SU-DHL-6 (cell line): ENCODE results near the gene ZRANB2.

Experiments
- H2AFZ ChIP-seq: fragments of 200-600 bp; sonication (generic); 2 replicates; pipeline ENCODE4 v1.6.1; 2014; ENCODE audit warnings: low read depth, mild to moderate bottlenecking, moderate library complexity, mixed read lengths, antibody characterized with exemption, low read length; ENCODE audit not compliant: severe bottlenecking
- H3F3A ChIP-seq: fragments of 200-600 bp; shearing (Covaris generic); 2 replicates; pipeline ENCODE4 v1.6.0; 2016; ENCODE audit warnings: antibody characterized with exemption, mild to moderate bottlenecking; ENCODE audit not compliant: insufficient read depth
- H3K27ac ChIP-seq: fragments of 200-600 bp; sonication (generic); 2 replicates; pipeline ENCODE4 v1.5.1; 2016; ENCODE audit warnings: low read depth, mild to moderate bottlenecking, low read length, moderate library complexity, mixed read lengths
- H3K27me3 ChIP-seq: fragments of 200-600 bp; sonication (generic), shearing (Covaris generic); 2 replicates; pipeline ENCODE4 v1.6.0; 2014; ENCODE audit warnings: mild to moderate bottlenecking, low read length
- H3K36me3 ChIP-seq: fragments of 200-600 bp; sonication (generic); 2 replicates; pipeline ENCODE4 v1.6.1; 2014; ENCODE audit warnings: mild to moderate bottlenecking, low read length, mixed read lengths
- H3K4me2 ChIP-seq: fragments of 300-600, 200-600 bp; shearing (Covaris generic), sonication (generic); 2 replicates; pipeline ENCODE4 v1.6.0; 2014; ENCODE audit warnings: low read length, low read depth, mild to moderate bottlenecking; ENCODE audit not compliant: poor library complexity, severe bottlenecking
- H3K4me3 ChIP-seq: fragments of 200-600 bp; sonication (generic); 2 replicates; pipeline ENCODE4 v1.5.1; 2014; ENCODE audit warnings: antibody characterized with exemption, low read length, mild to moderate bottlenecking, mixed read lengths; ENCODE audit not compliant: insufficient read depth, poor library complexity, severe bottlenecking
- H3K79me2 ChIP-seq: fragments of 200-600 bp; sonication (generic); 2 replicates; pipeline ENCODE4 v1.6.1; 2014; ENCODE audit warnings: mild to moderate bottlenecking, low read length, moderate library complexity; ENCODE audit not compliant: insufficient read depth
- H3K9ac ChIP-seq: fragments of 200-600 bp; sonication (generic); 2 replicates; pipeline ENCODE4 v1.7.0; 2014; ENCODE audit warnings: mild to moderate bottlenecking, low read length
- H3K9me2 ChIP-seq: fragments of 200-600 bp; sonication (generic); replicated peaks from 2 replicates; pipeline ENCODE4 v1.6.1; 2014; ENCODE audit warnings: low read length; ENCODE audit not compliant: insufficient read depth
- H3K9me3 ChIP-seq: fragments of 200-600 bp; sonication (generic); 2 replicates; pipeline ENCODE4 v1.6.1; 2014; ENCODE audit warnings: low read length, mixed read lengths; ENCODE audit not compliant: insufficient read depth
- H4K20me1 ChIP-seq: fragments of 200-600 bp; sonication (generic); 2 replicates; pipeline ENCODE4 v1.6.1; 2014; ENCODE audit warnings: low read depth, mild to moderate bottlenecking, antibody characterized with exemption, low read length, moderate library complexity, mixed read lengths
- EZH2phosphoT487 ChIP-seq: fragments of 200-600 bp; sonication (generic), shearing (Covaris generic); conservative IDR thresholded peaks from 2 replicates; pipeline ENCODE4 v1.6.1; 2018; ENCODE audit warnings: mild to moderate bottlenecking, antibody characterized with exemption, low read length, moderate library complexity, mixed read lengths
- TF ChIP-seq, protein P1 (sequence below): fragments of 200-600 bp; sonication (generic); IDR thresholded peaks from one replicate; pipeline ENCODE4 v1.5.1; 2017; ENCODE audit warnings: antibody characterized with exemption, mild to moderate bottlenecking, low read length, moderate library complexity; ENCODE audit not compliant: insufficient read depth, poor library complexity, severe bottlenecking

The ZRANB2 gene

GRCh38 chr1:71053146-71053545 is 27.7 kb downstream of the ZRANB2 start:
- H3K36me3 ChIP-seq = peaks cover 5% of the 10 kb centered on the region; the same call in 1 of the 2 replicates
- H3K27ac ChIP-seq = no peak overlapping the region
- H3K27me3 ChIP-seq = no peaks in the 10 kb centered on the region
- no peak overlapping the region for H3K9ac ChIP-seq
- H3K4me3 ChIP-seq = no peak overlapping the region
- no peaks in the 10 kb centered on the region for H3K79me2 ChIP-seq
- H2AFZ ChIP-seq = no peak overlapping the region
- TF ChIP-seq, protein P1, sequence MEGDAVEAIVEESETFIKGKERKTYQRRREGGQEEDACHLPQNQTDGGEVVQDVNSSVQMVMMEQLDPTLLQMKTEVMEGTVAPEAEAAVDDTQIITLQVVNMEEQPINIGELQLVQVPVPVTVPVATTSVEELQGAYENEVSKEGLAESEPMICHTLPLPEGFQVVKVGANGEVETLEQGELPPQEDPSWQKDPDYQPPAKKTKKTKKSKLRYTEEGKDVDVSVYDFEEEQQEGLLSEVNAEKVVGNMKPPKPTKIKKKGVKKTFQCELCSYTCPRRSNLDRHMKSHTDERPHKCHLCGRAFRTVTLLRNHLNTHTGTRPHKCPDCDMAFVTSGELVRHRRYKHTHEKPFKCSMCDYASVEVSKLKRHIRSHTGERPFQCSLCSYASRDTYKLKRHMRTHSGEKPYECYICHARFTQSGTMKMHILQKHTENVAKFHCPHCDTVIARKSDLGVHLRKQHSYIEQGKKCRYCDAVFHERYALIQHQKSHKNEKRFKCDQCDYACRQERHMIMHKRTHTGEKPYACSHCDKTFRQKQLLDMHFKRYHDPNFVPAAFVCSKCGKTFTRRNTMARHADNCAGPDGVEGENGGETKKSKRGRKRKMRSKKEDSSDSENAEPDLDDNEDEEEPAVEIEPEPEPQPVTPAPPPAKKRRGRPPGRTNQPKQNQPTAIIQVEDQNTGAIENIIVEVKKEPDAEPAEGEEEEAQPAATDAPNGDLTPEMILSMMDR = no peak
- no peak for TF ChIP-seq EZH2phosphoT487
- H4K20me1 ChIP-seq = peaks cover 10% of the 10 kb centered on the region; the same call in 1 of the 2 replicates
- H3K4me2 ChIP-seq = no peak overlapping the region
- no peaks in the 10 kb centered on the region for H3K9me2 ChIP-seq
- no peaks in the 10 kb centered on the region for H3K9me3 ChIP-seq
- peaks cover 32% of the 10 kb centered on the region; the same call in 1 of the 2 replicates for H3F3A ChIP-seq

GRCh38 chr1:71049951-71050598 is 30.8 kb downstream of the ZRANB2 start:
- no peak overlapping the region for H3K4me3 ChIP-seq
- H3K4me2 ChIP-seq = no peak overlapping the region
- 0 out of 2 replicates have a peak, but pooled peaks cover 3% of the 10 kb centered on the region for H4K20me1 ChIP-seq
- no peaks in the 10 kb centered on the region for H3K79me2 ChIP-seq
- no peaks in the 10 kb centered on the region for H3K9me2 ChIP-seq
- no peak overlapping the region for H3K27ac ChIP-seq
- TF ChIP-seq EZH2phosphoT487 = no peak
- TF ChIP-seq, protein P1 = peak; percentile 37
- H3F3A ChIP-seq = peaks cover 3% of the 10 kb centered on the region; the same call in 1 of the 2 replicates
- no peaks in the 10 kb centered on the region for H3K36me3 ChIP-seq
- no peaks in the 10 kb centered on the region for H3K9me3 ChIP-seq
- no peak overlapping the region for H3K9ac ChIP-seq
- H3K27me3 ChIP-seq = no peaks in the 10 kb centered on the region
- no peak overlapping the region for H2AFZ ChIP-seq

DNA sequence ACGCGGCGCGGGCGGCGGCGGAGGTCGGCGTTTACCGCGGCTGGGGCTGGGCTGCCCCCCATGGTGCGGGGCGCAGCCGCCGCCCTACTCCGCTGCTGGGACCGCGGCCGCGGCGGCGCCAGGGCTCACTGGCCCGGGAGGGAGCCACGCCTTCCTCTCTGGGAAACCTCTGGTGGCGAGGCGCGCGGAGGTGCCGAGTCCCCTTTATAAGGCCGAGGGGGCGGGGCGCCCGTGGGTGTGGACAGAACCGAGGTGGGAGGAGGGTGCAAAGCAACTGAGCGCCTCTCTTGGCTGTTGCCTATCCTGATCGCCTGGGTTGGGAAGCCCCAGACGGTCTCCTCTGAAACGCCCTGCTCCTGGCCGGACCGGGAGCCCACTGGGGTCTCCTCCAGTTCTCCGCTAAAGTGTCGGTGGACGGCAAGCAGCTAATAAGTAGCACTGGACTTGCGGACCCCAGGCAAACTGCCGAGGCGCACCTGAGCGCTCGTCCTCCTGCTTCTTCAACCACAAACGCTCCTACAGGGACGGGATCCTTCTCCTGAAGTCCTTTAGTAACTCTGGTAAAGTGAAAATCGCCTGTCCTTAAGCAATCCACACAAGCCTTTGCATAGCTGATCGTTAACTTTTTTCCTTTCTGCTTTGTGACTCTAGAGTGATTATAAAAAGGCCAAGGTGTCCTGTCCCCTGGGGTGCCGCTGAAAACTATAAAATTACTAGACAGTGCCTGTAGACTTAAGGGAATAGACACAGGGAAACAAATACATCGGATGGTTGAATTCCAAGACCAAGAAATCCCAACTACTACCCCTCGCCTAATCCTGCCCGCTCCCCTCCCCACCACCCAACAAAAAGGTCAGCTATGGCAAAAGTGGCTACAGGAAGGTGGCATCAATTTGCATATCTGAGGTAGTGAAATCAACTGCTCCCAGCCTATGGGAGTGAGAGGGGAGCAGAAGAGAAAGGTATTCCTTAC is 32.9 kb downstream of the ZRANB2 start, which contains the start of gene PTGER3:
PTGER3 (minus strand) TSS at position 182 of the 973 bp plus-strand sequence. CDS start 239 bp downstream, outside the sequence.
- Histone ChIP-seq H3K27ac (no peak within 1 kb of the TSS), H3K4me2 (no peak within 1 kb of the TSS), H3K9ac (no peak within 1 kb of the TSS), H3K36me3 (no peaks in the 10 kb centered on the region), H3F3A (no peaks in the 10 kb centered on the region), H4K20me1 (0 out of 2 replicates have a peak, but pooled peaks cover 3% of the 10 kb centered on the region), H2AFZ (no peak within 1 kb of the TSS), H3K4me3 (no peak within 1 kb of the TSS), H3K27me3 (no peaks in the 10 kb centered on the region), H3K9me3 (no peaks in the 10 kb centered on the region), H3K9me2 (no peaks in the 10 kb centered on the region), H3K79me2 (no peaks in the 10 kb centered on the region)
- no peak for TF ChIP-seq EZH2phosphoT487
- TF ChIP-seq, protein P1 = no peak
